Breast epithelium (tissue), 4 donors: ENCODE measurements around the gene NR4A2. TPM values are rescaled to one million over a fixed set of nuclear protein-coding genes. Genes with fewer than 3 reads are reported as not detected.
"Not testable (repeated sequence)": the region's sequence is repeated elsewhere in the genome, so short reads cannot be mapped to it uniquely, and the experiment has no call there.

Experiments
- DNase-seq, 2 donors: peaks; one replicate each; pipeline ENCODE4 v3.0.0-alpha.2; 2019; ENCODE audit warnings: low spot score in 2 of 2
- H3K27ac ChIP-seq, 2 donors: fragments of 200-600 bp; sonication (generic) in 1 of 2; one replicate each; pipeline ENCODE4 v1.5.1; 2016 to 2019; ENCODE audit warnings: mild to moderate bottlenecking in 1 of 2
- H3K27me3 ChIP-seq, 2 donors: fragments of 200-600 bp; sonication (generic) in 1 of 2; one replicate each; pipeline versions ENCODE4 v1.5.1 to v1.6.0; 2017 to 2019; ENCODE audit warnings: control low read depth in 1 of 2, mild to moderate bottlenecking in 1 of 2
- H3K36me3 ChIP-seq: fragments of 200-600 bp; one replicate; pipeline ENCODE4 v1.5.1; 2019
- H3K4me1 ChIP-seq, 2 donors: fragments of 200-600 bp; sonication (generic); one replicate each; pipeline ENCODE4 v1.5.1; 2016 to 2019; ENCODE audit warnings: control low read depth in 1 of 2
- H3K4me3 ChIP-seq, 3 donors: fragments of 200-600 bp; sonication (generic); 1 replicate in 2 of 3; 2 replicates in 1 of 3; pipeline ENCODE4 v1.5.1; 2016 to 2019; ENCODE audit warnings: mild to moderate bottlenecking in 3 of 3, moderate library complexity in 2 of 3
- H3K9me3 ChIP-seq, 2 donors: fragments of 200-600 bp; sonication (generic) in 1 of 2; one replicate each; pipeline ENCODE4 v1.5.1; 2016 to 2019; ENCODE audit warnings: control low read depth in 1 of 2
- CTCF ChIP-seq, 3 donors: fragments of 450-650 bp; IDR thresholded peaks; one replicate each; pipeline ENCODE4 v1.5.1; 2016 to 2017; ENCODE audit warnings: antibody characterized with exemption in 3 of 3, mild to moderate bottlenecking in 3 of 3, moderate library complexity in 3 of 3
- POLR2A ChIP-seq: fragments of 450-650 bp; IDR thresholded peaks from one replicate; pipeline ENCODE4 v1.6.1; 2016; ENCODE audit warnings: antibody characterized with exemption, mild to moderate bottlenecking, moderate library complexity
- POLR2AphosphoS5 ChIP-seq, 3 donors: sonication (generic); formaldehyde crosslinking; IDR thresholded peaks; one replicate each; pipeline ENCODE4 v1.6.1; 2017; ENCODE audit warnings: antibody characterized with exemption in 3 of 3
- intact Hi-C: fragments of 100-400 bp; cut with DNase I; formaldehyde crosslinking; loops from one replicate; pipeline ENCODE4 v1.15.1; 2023; ENCODE audit warnings: low total_unique reads
- total RNA-seq, 3 donors: library from RNA; depleted of rRNA; stranded (reverse); fragments of >200 nt; gene quantifications; one replicate each; pipeline ENCODE4 v1.1.0, GENCODE V29; 2016

NR4A2 gene
- total RNA-seq, 3 donors from 2014 or later = 3.8 to 29.4 (median 7.9) TPM

DNA sequence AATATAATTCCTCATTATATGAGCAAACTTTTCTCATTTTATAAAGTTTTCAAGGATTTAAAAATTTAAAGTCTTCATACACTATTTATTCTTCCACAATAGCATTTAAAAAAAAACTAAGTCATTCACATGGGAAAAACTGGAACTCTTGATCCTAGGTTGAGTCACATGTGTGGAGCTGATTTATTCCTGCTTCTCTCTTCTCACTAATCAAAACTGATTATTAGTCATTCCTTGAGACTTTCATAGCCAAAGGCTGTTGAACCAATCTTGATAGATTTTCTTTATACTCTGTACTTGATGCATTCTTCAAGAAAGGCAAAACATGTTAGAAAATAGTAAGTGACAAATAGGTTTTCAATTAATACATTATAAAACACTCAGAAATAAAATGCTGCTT, 27.4 kb downstream of the NR4A2 start:
- no peaks in the 10 kb centered on the region for H3K4me1 ChIP-seq
- no peak for TF ChIP-seq CTCF (IDR thresholded peaks at IDR 0.05)
- no peak for TF ChIP-seq POLR2A
- TF ChIP-seq POLR2AphosphoS5 (IDR thresholded peaks at IDR 0.05) = no peak
- H3K9me3 ChIP-seq = no peaks in the 10 kb centered on the region
- H3K4me3 ChIP-seq = no peak overlapping the region
- no peak for DNase-seq
- intact Hi-C loops = no loop called here
- H3K27ac ChIP-seq = no peak overlapping the region
- H3K27me3 ChIP-seq = no peaks in the 10 kb centered on the region
- no peaks in the 10 kb centered on the region for H3K36me3 ChIP-seq

GRCh38 chr2:156300337-156300736, 32.2 kb downstream of the NR4A2 start:
- no peak for DNase-seq
- TF ChIP-seq POLR2A (no peak), POLR2AphosphoS5 (IDR thresholded peaks at IDR 0.05) (no peak), CTCF (IDR thresholded peaks at IDR 0.05) (no peak)
- intact Hi-C loops = no loop called here

DNA sequence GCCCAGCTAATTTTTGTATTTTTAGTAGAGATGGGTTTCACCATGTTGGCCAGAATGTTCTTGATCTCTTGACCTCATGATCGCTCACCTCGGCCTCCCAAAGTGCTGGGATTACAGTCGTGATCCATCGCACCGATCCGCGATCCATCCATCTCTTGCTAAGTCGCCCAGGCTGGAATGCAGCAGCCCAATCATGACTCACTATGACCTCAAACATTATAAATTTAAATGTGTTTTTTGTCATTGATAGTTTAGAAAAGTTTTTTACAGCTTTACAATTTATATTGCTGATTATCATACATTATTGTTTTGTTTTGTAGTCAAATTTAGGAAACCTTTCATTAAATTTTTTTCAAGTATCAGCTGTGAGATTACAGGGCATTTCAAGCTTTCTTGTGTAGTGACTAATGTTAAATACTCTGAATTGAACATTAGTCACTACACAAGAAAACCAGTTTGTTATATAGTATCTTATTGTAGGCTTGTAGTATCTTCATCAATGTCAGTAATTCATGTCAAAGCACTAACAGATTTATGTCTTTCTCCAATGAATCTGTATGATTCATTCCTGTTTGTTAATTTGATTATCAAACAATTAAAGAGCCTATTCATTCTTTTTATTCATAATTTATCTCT, 37.5 kb downstream of the NR4A2 start:
- no peaks in the 10 kb centered on the region for H3K9me3 ChIP-seq
- H3K27ac ChIP-seq = no peak overlapping the region
- TF ChIP-seq CTCF (IDR thresholded peaks at IDR 0.05) = no peak
- no peak for TF ChIP-seq POLR2AphosphoS5 (IDR thresholded peaks at IDR 0.05)
- TF ChIP-seq POLR2A = no peak
- no peaks in the 10 kb centered on the region for H3K4me1 ChIP-seq
- intact Hi-C loops = no loop called here
- H3K4me3 ChIP-seq = no peak overlapping the region
- H3K36me3 ChIP-seq = no peaks in the 10 kb centered on the region
- no peaks in the 10 kb centered on the region for H3K27me3 ChIP-seq
- DNase-seq = no peak

More at GRCh38 chr2:156300337-156300736, 32.2 kb downstream of the NR4A2 start:
- Histone ChIP-seq H3K9me3 (no peaks in the 10 kb centered on the region), H3K4me1 (no peaks in the 10 kb centered on the region), H3K27me3 (no peaks in the 10 kb centered on the region), H3K4me3 (no peak overlapping the region), H3K27ac (no peak overlapping the region), H3K36me3 (no peaks in the 10 kb centered on the region)

DNA sequence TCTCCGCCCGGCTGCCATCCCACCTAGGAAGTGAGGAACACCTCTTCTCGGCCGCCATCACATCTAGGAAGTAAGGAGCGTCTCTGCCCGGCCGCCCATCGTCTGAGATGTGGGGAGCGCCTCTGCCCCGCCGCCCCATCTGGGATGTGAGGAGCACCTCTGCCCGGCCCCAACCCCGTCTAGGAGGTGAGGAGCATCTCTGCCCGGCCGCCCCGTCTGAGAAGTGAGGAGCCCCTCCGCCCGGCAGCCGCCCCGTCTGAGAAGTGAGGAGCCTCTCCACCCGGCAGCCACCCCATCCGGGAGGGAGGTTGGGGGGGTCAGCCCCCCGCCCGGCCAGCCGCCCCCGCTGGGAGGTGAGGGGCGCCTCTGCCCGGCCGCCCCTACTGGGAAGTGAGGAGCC, 39.1 kb downstream of the NR4A2 start:
- intact Hi-C loops = not testable (repeated sequence)

GRCh38 chr2:156279446-156280150, 52.9 kb downstream of the NR4A2 start:
- DNase-seq = no peak
- H3K4me3 ChIP-seq = no peak overlapping the region
- H3K9me3 ChIP-seq = no peaks in the 10 kb centered on the region
- no peaks in the 10 kb centered on the region for H3K27me3 ChIP-seq
- intact Hi-C loops = no loop called here
- TF ChIP-seq CTCF (IDR thresholded peaks at IDR 0.05) = no peak
- no peak for TF ChIP-seq POLR2AphosphoS5 (IDR thresholded peaks at IDR 0.05)
- no peak for TF ChIP-seq POLR2A
- no peak overlapping the region for H3K27ac ChIP-seq
- H3K4me1 ChIP-seq = no peaks in the 10 kb centered on the region
- no peaks in the 10 kb centered on the region for H3K36me3 ChIP-seq

More for the DNA sequence above, 39.1 kb downstream of the NR4A2 start:
- DNase-seq, H3K27ac ChIP-seq, H3K4me1 ChIP-seq, H3K9me3 ChIP-seq, H3K36me3 ChIP-seq, H3K27me3 ChIP-seq, H3K4me3 ChIP-seq: not testable (repeated sequence)

Other genes starting within 250 kb of the NR4A2 start
- gene GPD2, start 103.7 kb upstream of the NR4A2 start, total RNA-seq = 100 to 1,000 TPM in 1 of 3 donors, 10 to 100 TPM in 2; 28.8 to 104 (median 79.6) TPM